GM12878 (cell line): ENCODE measurements around the gene TLE7. TPM values are rescaled to one million over a fixed set of nuclear protein-coding genes. Genes with fewer than 3 reads are reported as not detected.

Experiments used
- ATAC-seq: fragments of 200-7000 bp; cut with Tn5 transposase; 3 replicates; pipeline ENCODE4 v1.9.1; 2020; ENCODE audit warnings: mild to moderate bottlenecking, moderate library complexity
- BruUV-seq: library from RNA; stranded (reverse); fragments of 400-500 nt; replicated peaks from 2 replicates; lab custom pipeline; 2021; lab: Mats Ljungman, UMichigan
- CTCF ChIA-PET: fragments of 300-600 bp; sonication (Branson Sonifier 250); formaldehyde crosslinking; extraction: SDS; loops from one replicate; lab custom pipeline; 2021; ENCODE audit warnings: inconsistent platforms; lab: Yijun Ruan, JAX
- POLR2A ChIA-PET: fragments of 350-600 bp; formaldehyde crosslinking; extraction: SDS; loops from one replicate; lab custom pipeline; 2021; ENCODE audit warnings: inconsistent platforms; lab: Charles Lee
- RAD21 ChIA-PET: fragments of 300-600 bp; sonication (Branson Sonifier 250); formaldehyde crosslinking; loops from one replicate; lab custom pipeline; 2023; ENCODE audit warnings: antibody characterized with exemption; ENCODE audit not compliant: unreplicated experiment; lab: Charles Lee
- SMC1A ChIA-PET: fragments of 300-600 bp; sonication (Branson Sonifier 250); formaldehyde crosslinking; loops from one replicate; lab custom pipeline; 2023; ENCODE audit not compliant: unreplicated experiment, uncharacterized antibody; lab: Charles Lee
- DNase-seq: peaks from one replicate; pipeline ENCODE4 v3.0.0-alpha.2; 2011; ENCODE audit warnings: low read depth, low spot score
- FAIRE-seq: peaks from 3 replicates; lab custom pipeline; 2011; peaks lifted over from hg19 to GRCh38; lab: Jason Lieb, UNC
- H2AFZ ChIP-seq: 2 replicates; pipeline ENCODE4 v1.6.0; 2011; ENCODE audit warnings: low read depth, low read length, control low read depth; ENCODE audit not compliant: control insufficient read depth
- H3K27ac ChIP-seq: 2 replicates; pipeline ENCODE4 v1.5.1; 2011; ENCODE audit warnings: control low read depth; ENCODE audit not compliant: control insufficient read depth, insufficient read depth
- H3K27me3 ChIP-seq, 2 experiments: replicated peaks in 1 of 2; 2 replicates each; pipeline versions ENCODE4 v1.6.0 to v1.6.1; 2011; ENCODE audit warnings: low read length in 1 of 2; ENCODE audit not compliant: control insufficient read depth in 2 of 2, insufficient read depth in 2 of 2
- H3K36me3 ChIP-seq, 2 experiments: 2 replicates each; pipeline ENCODE4 v1.5.1; 2011; ENCODE audit warnings: low read length in 1 of 2; ENCODE audit not compliant: control insufficient read depth in 2 of 2, insufficient read depth in 2 of 2
- H3K4me1 ChIP-seq: 2 replicates; pipeline ENCODE4 v1.6.1; 2011; ENCODE audit warnings: mild to moderate bottlenecking, low read length, moderate library complexity, mixed read lengths; ENCODE audit not compliant: control insufficient read depth, insufficient read depth
- H3K4me2 ChIP-seq: 2 replicates; pipeline ENCODE4 v1.6.0; 2011; ENCODE audit warnings: control low read depth; ENCODE audit not compliant: control insufficient read depth, insufficient read depth
- H3K4me3 ChIP-seq: fragments of 200-600 bp; sonication (generic); 2 replicates; pipeline ENCODE4 v1.5.1; 2016
- H3K79me2 ChIP-seq: 2 replicates; pipeline ENCODE4 v1.6.0; 2011; ENCODE audit warnings: low read length; ENCODE audit not compliant: control insufficient read depth, insufficient read depth
- H3K9ac ChIP-seq: 2 replicates; pipeline ENCODE4 v1.8.0; 2011; ENCODE audit warnings: low read length, control low read depth, mixed read lengths; ENCODE audit not compliant: control insufficient read depth, insufficient read depth
- H3K9me3 ChIP-seq: replicated peaks from 3 replicates; pipeline ENCODE4 v1.5.1; 2011; ENCODE audit warnings: mild to moderate bottlenecking, low read length; ENCODE audit not compliant: control insufficient read depth, insufficient read depth
- H4K20me1 ChIP-seq: 2 replicates; pipeline ENCODE4 v1.6.0; 2011; ENCODE audit not compliant: control insufficient read depth, insufficient read depth
- FOS ChIP-seq: IDR thresholded peaks from 3 replicates; pipeline ENCODE4 v1.6.1; 2011; ENCODE audit warnings: borderline replicate concordance; ENCODE audit not compliant: insufficient read length; ENCODE audit errors: extremely low read depth
- HDAC6 ChIP-seq: fragments of 200-600 bp; sonication (generic); IDR thresholded peaks from one replicate; pipeline ENCODE4 v1.8.0; 2017; ENCODE audit warnings: antibody characterized with exemption; ENCODE audit not compliant: unreplicated experiment
- MEF2B ChIP-seq: fragments of 450-650 bp; IDR thresholded peaks from 2 replicates; pipeline ENCODE4 v1.6.1; 2018; ENCODE audit warnings: mild to moderate bottlenecking, moderate library complexity; ENCODE audit not compliant: partially characterized antibody, poor library complexity, severe bottlenecking
- NFYA ChIP-seq: IDR thresholded peaks from 2 replicates; pipeline ENCODE4 v1.6.1; 2011; ENCODE audit warnings: low read depth, mild to moderate bottlenecking, low read length, improper control_type of control experiment, borderline replicate concordance
- NFYB ChIP-seq: IDR thresholded peaks from 2 replicates; pipeline ENCODE4 v1.6.1; 2011; ENCODE audit warnings: low read depth, mild to moderate bottlenecking, low read length, improper control_type of control experiment, moderate library complexity; ENCODE audit not compliant: insufficient read depth
- RCOR1 ChIP-seq: conservative IDR thresholded peaks from 2 replicates; pipeline ENCODE4 v1.6.1; 2012; ENCODE audit warnings: low read depth, low read length, improper control_type of control experiment
- SIN3A ChIP-seq: IDR thresholded peaks from 2 replicates; pipeline ENCODE4 v1.6.1; 2012; ENCODE audit warnings: low read depth, low read length, improper control_type of control experiment
- SREBF1 ChIP-seq: IDR thresholded peaks from 2 replicates; pipeline ENCODE4 v1.6.1; 2012; ENCODE audit warnings: mild to moderate bottlenecking, low read length
- SUZ12 ChIP-seq: fragments of 200-600 bp; sonication (generic); IDR thresholded peaks from one replicate; pipeline ENCODE4 v1.6.1; 2018; ENCODE audit warnings: antibody characterized with exemption, mild to moderate bottlenecking; ENCODE audit not compliant: unreplicated experiment
- YY1 ChIP-seq: IDR thresholded peaks from 2 replicates; pipeline ENCODE4 v1.6.1; 2011; ENCODE audit warnings: low read depth, mild to moderate bottlenecking, low read length
- ZBED1 ChIP-seq: IDR thresholded peaks from 2 replicates; pipeline ENCODE4 v1.6.1; 2016; ENCODE audit warnings: borderline replicate concordance
- WGBS: methylation state at CpG from one replicate; pipeline ENCODE4 v1.1.6; 2016; ENCODE audit warnings: low lambda C conversion rate; ENCODE audit not compliant: insufficient replicate concordance, insufficient coverage; ENCODE audit errors: missing lambda C conversion rate; 5-methylcytosine and 5-hydroxymethylcytosine counted together
- in situ Hi-C: fragments of 300-500 bp; cut with MboI; formaldehyde crosslinking; loops from 9 replicates; pipeline ENCODE4 v1.14.3; 2018; ENCODE audit warnings: mixed read lengths
- intact Hi-C: fragments of 100-400 bp; cut with micrococcal nuclease; formaldehyde crosslinking; loops from one replicate; pipeline ENCODE4 v1.14.2; 2022; ENCODE audit not compliant: unreplicated experiment
- polyA plus RNA-seq, 11 experiments: library from polyadenylated mRNA; depleted of rRNA in 4 of 11; unstranded in 6 of 11; stranded (reverse) in 5 of 11; fragments of >200 nt; fragmentation: Nextera tagmentation in 4 of 11; fragmentation: Illumina TruSeq in 1 of 11; extraction: Ambion mirVana in 4 of 11; extraction: Trizol in 1 of 11; gene quantifications; 1 replicate in 1 of 11; 2 replicates in 10 of 11; pipeline versions ENCODE4 v1.2.1 to v1.2.3, GENCODE V29; 2011 to 2016; ENCODE audit warnings: inconsistent platforms in 2 of 11, missing spikeins in 2 of 11, low read depth in 1 of 11
- total RNA-seq, 4 experiments: library from RNA; depleted of rRNA in 3 of 4; stranded (reverse); fragments of >200 nt in 3 of 4; fragmentation: Illumina TruSeq in 1 of 4; extraction: Trizol in 1 of 4; gene quantifications; 2 replicates each; pipeline versions ENCODE4 v1.2.1 to v1.2.3, GENCODE V29; 2013 to 2021
- TF ChIP-seq, protein P1 (sequence below): IDR thresholded peaks from 2 replicates; pipeline ENCODE4 v1.6.1; 2012; ENCODE audit warnings: mild to moderate bottlenecking, low read depth, low read length
- TF ChIP-seq, protein P2 (sequence below): fragments of 450-650 bp; IDR thresholded peaks from 2 replicates; pipeline ENCODE4 v1.6.1; 2016; ENCODE audit warnings: mild to moderate bottlenecking, moderate library complexity, borderline replicate concordance

The TLE7 gene
- total and polyA plus RNA-seq, 10 of the 15 experiments (the other 5 are each of a cell fraction or from before 2014, with no cell fraction given) = not detected

DNA sequence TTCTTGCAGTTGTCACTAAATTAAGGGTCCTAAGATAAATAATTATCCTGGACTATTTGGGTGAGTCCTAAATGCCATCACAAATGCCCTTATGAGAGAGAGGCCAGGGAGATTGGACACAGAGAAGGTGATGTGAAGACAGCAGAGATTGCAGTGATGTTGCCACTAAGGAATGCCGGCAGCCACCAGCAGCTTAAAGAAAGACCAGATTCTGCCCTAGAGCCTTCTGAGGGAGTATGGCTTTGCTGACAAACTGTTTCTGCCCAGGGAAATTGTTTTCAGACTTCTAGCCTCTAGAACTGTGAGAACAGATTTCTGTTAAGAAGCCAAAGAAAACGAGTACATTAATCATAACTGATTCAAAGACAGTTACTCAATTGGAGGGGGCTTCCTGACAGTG, 30.2 kb upstream of the TLE7 start (continued):
- TF ChIP-seq MEF2B (no peak), SUZ12 (no peak)

DNA sequence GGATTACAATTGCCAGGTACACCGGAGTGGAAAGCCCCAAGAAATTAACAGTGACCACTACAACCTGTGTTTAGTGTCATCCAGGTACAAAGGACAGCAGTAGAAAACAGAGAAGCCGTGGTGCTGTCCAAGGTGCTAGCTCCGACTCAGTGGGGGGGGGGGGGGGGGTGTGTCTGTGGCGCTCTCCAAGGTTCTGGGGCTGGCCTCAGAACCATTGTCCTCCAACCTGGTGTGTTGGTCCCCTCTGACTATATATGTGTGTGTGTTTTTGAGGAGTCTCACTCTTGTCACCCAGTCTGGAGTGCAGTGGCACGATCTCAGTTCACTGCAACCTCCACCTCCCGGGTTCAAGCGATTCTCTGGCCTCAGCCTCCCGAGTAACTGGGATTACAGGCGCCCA, 26.0 kb upstream of the TLE7 start:
- ATAC-seq (peak; percentile 56), DNase-seq (no peak), FAIRE-seq (no peak)
- ChIA-PET POLR2A (interaction anchor here (0.6 kb wide), 2 partner anchors 263 to 1645 kb away, joined by 3 read pairs; no protein-coding TSS in a partner anchor), CTCF (interaction anchor here (0.6 to 2.3 kb wide), 2 partner anchors 71 to 143 kb away, joined by 3 to 5 read pairs; no protein-coding TSS in a partner anchor), SMC1A (interaction anchor here (0.8 kb wide), 1 partner anchor 32 kb away, joined by 3 read pairs; no protein-coding TSS in a partner anchor), RAD21 (interaction anchor here (0.6 kb wide), 1 partner anchor 34 kb away, joined by 3 read pairs; no protein-coding TSS in a partner anchor)
- H3K4me2 ChIP-seq = no peak overlapping the region
- 68% methylated on average over 9 of the region's 9 CpGs for WGBS
- no peak overlapping the region for H3K4me3 ChIP-seq
- TF ChIP-seq YY1 = no peak
- no peak for TF ChIP-seq FOS
- TF ChIP-seq, protein P1, sequence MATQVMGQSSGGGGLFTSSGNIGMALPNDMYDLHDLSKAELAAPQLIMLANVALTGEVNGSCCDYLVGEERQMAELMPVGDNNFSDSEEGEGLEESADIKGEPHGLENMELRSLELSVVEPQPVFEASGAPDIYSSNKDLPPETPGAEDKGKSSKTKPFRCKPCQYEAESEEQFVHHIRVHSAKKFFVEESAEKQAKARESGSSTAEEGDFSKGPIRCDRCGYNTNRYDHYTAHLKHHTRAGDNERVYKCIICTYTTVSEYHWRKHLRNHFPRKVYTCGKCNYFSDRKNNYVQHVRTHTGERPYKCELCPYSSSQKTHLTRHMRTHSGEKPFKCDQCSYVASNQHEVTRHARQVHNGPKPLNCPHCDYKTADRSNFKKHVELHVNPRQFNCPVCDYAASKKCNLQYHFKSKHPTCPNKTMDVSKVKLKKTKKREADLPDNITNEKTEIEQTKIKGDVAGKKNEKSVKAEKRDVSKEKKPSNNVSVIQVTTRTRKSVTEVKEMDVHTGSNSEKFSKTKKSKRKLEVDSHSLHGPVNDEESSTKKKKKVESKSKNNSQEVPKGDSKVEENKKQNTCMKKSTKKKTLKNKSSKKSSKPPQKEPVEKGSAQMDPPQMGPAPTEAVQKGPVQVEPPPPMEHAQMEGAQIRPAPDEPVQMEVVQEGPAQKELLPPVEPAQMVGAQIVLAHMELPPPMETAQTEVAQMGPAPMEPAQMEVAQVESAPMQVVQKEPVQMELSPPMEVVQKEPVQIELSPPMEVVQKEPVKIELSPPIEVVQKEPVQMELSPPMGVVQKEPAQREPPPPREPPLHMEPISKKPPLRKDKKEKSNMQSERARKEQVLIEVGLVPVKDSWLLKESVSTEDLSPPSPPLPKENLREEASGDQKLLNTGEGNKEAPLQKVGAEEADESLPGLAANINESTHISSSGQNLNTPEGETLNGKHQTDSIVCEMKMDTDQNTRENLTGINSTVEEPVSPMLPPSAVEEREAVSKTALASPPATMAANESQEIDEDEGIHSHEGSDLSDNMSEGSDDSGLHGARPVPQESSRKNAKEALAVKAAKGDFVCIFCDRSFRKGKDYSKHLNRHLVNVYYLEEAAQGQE = peak; percentile 99
- 0 out of 2 replicates have a peak, but pooled peaks have one; percentile 54 for TF ChIP-seq RCOR1
- TF ChIP-seq, protein P2, sequence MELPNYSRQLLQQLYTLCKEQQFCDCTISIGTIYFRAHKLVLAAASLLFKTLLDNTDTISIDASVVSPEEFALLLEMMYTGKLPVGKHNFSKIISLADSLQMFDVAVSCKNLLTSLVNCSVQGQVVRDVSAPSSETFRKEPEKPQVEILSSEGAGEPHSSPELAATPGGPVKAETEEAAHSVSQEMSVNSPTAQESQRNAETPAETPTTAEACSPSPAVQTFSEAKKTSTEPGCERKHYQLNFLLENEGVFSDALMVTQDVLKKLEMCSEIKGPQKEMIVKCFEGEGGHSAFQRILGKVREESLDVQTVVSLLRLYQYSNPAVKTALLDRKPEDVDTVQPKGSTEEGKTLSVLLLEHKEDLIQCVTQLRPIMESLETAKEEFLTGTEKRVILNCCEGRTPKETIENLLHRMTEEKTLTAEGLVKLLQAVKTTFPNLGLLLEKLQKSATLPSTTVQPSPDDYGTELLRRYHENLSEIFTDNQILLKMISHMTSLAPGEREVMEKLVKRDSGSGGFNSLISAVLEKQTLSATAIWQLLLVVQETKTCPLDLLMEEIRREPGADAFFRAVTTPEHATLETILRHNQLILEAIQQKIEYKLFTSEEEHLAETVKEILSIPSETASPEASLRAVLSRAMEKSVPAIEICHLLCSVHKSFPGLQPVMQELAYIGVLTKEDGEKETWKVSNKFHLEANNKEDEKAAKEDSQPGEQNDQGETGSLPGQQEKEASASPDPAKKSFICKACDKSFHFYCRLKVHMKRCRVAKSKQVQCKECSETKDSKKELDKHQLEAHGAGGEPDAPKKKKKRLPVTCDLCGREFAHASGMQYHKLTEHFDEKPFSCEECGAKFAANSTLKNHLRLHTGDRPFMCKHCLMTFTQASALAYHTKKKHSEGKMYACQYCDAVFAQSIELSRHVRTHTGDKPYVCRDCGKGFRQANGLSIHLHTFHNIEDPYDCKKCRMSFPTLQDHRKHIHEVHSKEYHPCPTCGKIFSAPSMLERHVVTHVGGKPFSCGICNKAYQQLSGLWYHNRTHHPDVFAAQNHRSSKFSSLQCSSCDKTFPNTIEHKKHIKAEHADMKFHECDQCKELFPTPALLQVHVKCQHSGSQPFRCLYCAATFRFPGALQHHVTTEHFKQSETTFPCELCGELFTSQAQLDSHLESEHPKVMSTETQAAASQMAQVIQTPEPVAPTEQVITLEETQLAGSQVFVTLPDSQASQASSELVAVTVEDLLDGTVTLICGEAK = peak; percentile 77
- peak; percentile 95 for TF ChIP-seq SIN3A
- peak; percentile 93 for TF ChIP-seq SREBF1
- TF ChIP-seq HDAC6 = no peak
- TF ChIP-seq NFYA = no peak
- TF ChIP-seq NFYB = no peak
- no peak for TF ChIP-seq ZBED1
- H3K4me1 ChIP-seq = no peaks in the 10 kb centered on the region
- H3K79me2 ChIP-seq = no peaks in the 10 kb centered on the region
- H3K9ac ChIP-seq = no peak overlapping the region
- no peaks in the 10 kb centered on the region for H3K9me3 ChIP-seq
- no peaks in the 10 kb centered on the region for H4K20me1 ChIP-seq
- intact Hi-C loops (loop anchor here (10.0 kb wide), 1 partner anchor 627 kb away; the partner anchor contains the start of genes DHX38 and TXNL4B), in situ Hi-C loops (no loop called here)
- no peaks in the 10 kb centered on the region for H3K36me3 ChIP-seq
- no TSS peak for BruUV-seq
- H3K27me3 ChIP-seq = no peaks in the 10 kb centered on the region
- H3K27ac ChIP-seq = no peak overlapping the region
- H2AFZ ChIP-seq = no peak overlapping the region
